ENCODE results near the gene EMC6.

Gene EMC6

GRCh38 chr17:3626831-3627768 is 41.5 kb upstream of the EMC6 start:
- ATAC-seq (ENCODE audit: insufficient read depth, low read depth) (no peak), DNase-seq (no peak)
- Histone ChIP-seq H3K9ac (ENCODE audit: low read depth, low read length) (no peak overlapping the region), H3K79me2 (ENCODE audit: insufficient read depth, low read length) (peaks cover 4% of the 10 kb centered on the region; the same call in 1 of the 2 replicates), H3K27me3 (ENCODE audit: insufficient read depth, low read length, poor library complexity) (no peaks in the 10 kb centered on the region), H3K4me2 (ENCODE audit: insufficient read depth, low read length) (no peak overlapping the region), H2AFZ (ENCODE audit: low read depth, low read length) (no peak overlapping the region), H3K9me3 (ENCODE audit: insufficient read depth, low read length, severe bottlenecking) (no peaks in the 10 kb centered on the region), H3K4me3 (ENCODE audit: low read depth in 1 of 2, low read length in 2 of 2) (no peak overlapping the region), H3K36me3 (ENCODE audit: insufficient read depth, low read length) (peaks cover 60% of the 10 kb centered on the region), H3K27ac (ENCODE audit: low read length) (no peak overlapping the region), H3K4me1 (ENCODE audit: insufficient read depth, low read length) (no peaks in the 10 kb centered on the region), H4K20me1 (ENCODE audit: insufficient read depth, low read length) (peaks cover 4% of the 10 kb centered on the region; the same call in 1 of the 2 replicates)
- TF ChIP-seq CTCF (IDR thresholded peaks at IDR 0.05; ENCODE audit: borderline replicate concordance, extremely low read depth, low read length, poor library complexity, severe bottlenecking): no peak
- TF ChIP-seq EZH2 (IDR thresholded peaks at IDR 0.05; ENCODE audit: borderline replicate concordance, low read depth, low read length, severe bottlenecking): no peak

- Histone ChIP-seq H4K20me1 (ENCODE audit: insufficient read depth, low read length) (peaks cover 7% of the 10 kb centered on the region; the same call in 1 of the 2 replicates), H3K27me3 (ENCODE audit: insufficient read depth, low read length, poor library complexity) (no peaks in the 10 kb centered on the region), H3K9ac (ENCODE audit: low read depth, low read length) (no peak overlapping the region), H3K79me2 (ENCODE audit: insufficient read depth, low read length) (peaks cover 10% of the 10 kb centered on the region), H3K9me3 (ENCODE audit: insufficient read depth, low read length, severe bottlenecking) (no peaks in the 10 kb centered on the region), H3K4me2 (ENCODE audit: insufficient read depth, low read length) (no peak overlapping the region), H3K27ac (ENCODE audit: low read length) (no peak overlapping the region), H3K4me3 (ENCODE audit: low read depth in 1 of 2, low read length in 2 of 2) (no peak overlapping the region), H2AFZ (ENCODE audit: low read depth, low read length) (no peak overlapping the region), H3K4me1 (ENCODE audit: insufficient read depth, low read length) (0 out of 2 replicates have a peak, but pooled peaks cover 4% of the 10 kb centered on the region), H3K36me3 (ENCODE audit: insufficient read depth, low read length) (peaks cover 62% of the 10 kb centered on the region)
- no peak for TF ChIP-seq EZH2 (IDR thresholded peaks at IDR 0.05; ENCODE audit: borderline replicate concordance, low read depth, low read length, severe bottlenecking)
- TF ChIP-seq CTCF (IDR thresholded peaks at IDR 0.05; ENCODE audit: borderline replicate concordance, extremely low read depth, low read length, poor library complexity, severe bottlenecking): no peak
- no peak for ATAC-seq (ENCODE audit: insufficient read depth, low read depth)
- no peak for DNase-seq
These were observed 40.8 kb upstream of the EMC6 start for GRCh38 chr17:3627769-3628167.

GRCh38 chr17:3630781-3631180 is 37.8 kb upstream of the EMC6 start:
- no peak for TF ChIP-seq CTCF (IDR thresholded peaks at IDR 0.05; ENCODE audit: borderline replicate concordance, extremely low read depth, low read length, poor library complexity, severe bottlenecking)
- TF ChIP-seq EZH2 (IDR thresholded peaks at IDR 0.05; ENCODE audit: borderline replicate concordance, low read depth, low read length, severe bottlenecking): no peak
- DNase-seq (no peak), ATAC-seq (ENCODE audit: insufficient read depth, low read depth) (no peak)
- no peak overlapping the region for H3K4me2 ChIP-seq (ENCODE audit: insufficient read depth, low read length)
- no peak overlapping the region for H3K27ac ChIP-seq (ENCODE audit: low read length)
- H3K9me3 ChIP-seq (ENCODE audit: insufficient read depth, low read length, severe bottlenecking): no peaks in the 10 kb centered on the region
- H2AFZ ChIP-seq (ENCODE audit: low read depth, low read length): no peak overlapping the region
- H3K36me3 ChIP-seq (ENCODE audit: insufficient read depth, low read length): peaks cover 44% of the 10 kb centered on the region
- H3K4me1 ChIP-seq (ENCODE audit: insufficient read depth, low read length): peaks cover 21% of the 10 kb centered on the region
- no peak overlapping the region for H3K4me3 ChIP-seq (ENCODE audit: low read depth in 1 of 2, low read length in 2 of 2)
- peaks cover 7% of the 10 kb centered on the region; the same call in 1 of the 2 replicates for H4K20me1 ChIP-seq (ENCODE audit: insufficient read depth, low read length)
- H3K27me3 ChIP-seq (ENCODE audit: insufficient read depth, low read length, poor library complexity): no peaks in the 10 kb centered on the region
- H3K79me2 ChIP-seq (ENCODE audit: insufficient read depth, low read length): peaks cover 28% of the 10 kb centered on the region
- H3K9ac ChIP-seq (ENCODE audit: low read depth, low read length): no peak overlapping the region
